Prostate gland (tissue), 2 donors: ENCODE results near the gene SCRN2. TPM values are rescaled to one million over a fixed set of nuclear protein-coding genes. Genes with fewer than 3 reads are reported as not detected.

Source experiments
- DNase-seq: peaks from one replicate; pipeline ENCODE4 v3.0.0-alpha.2; 2019; ENCODE audit warnings: low spot score
- H3K27ac ChIP-seq, 2 donors: fragments of 200-600 bp; sonication (generic); 2 replicates each; pipeline ENCODE4 v1.5.1; 2017 to 2019
- H3K27me3 ChIP-seq: fragments of 200-600 bp; sonication (generic); replicated peaks from 2 replicates; pipeline ENCODE4 v1.5.1; 2019; ENCODE audit not compliant: insufficient read depth
- H3K36me3 ChIP-seq, 2 donors: fragments of 200-600 bp; sonication (generic); 1 replicate in 1 of 2; 2 replicates in 1 of 2; pipeline versions ENCODE4 v1.5.1 to v1.8.1; 2017 to 2019
- H3K4me1 ChIP-seq: fragments of 200-600 bp; sonication (generic); replicated peaks from 2 replicates; pipeline ENCODE4 v1.5.1; 2019
- H3K4me3 ChIP-seq, 2 donors: fragments of 200-600 bp; sonication (generic); 2 replicates each; pipeline ENCODE4 v1.5.1; 2017 to 2019
- H3K9me3 ChIP-seq: fragments of 200-600 bp; sonication (generic); 2 replicates; pipeline ENCODE4 v1.5.1; 2017
- CTCF ChIP-seq, 4 experiments: fragments of 200-600 bp in 2 of 4; fragments of 450-650 bp in 2 of 4; sonication (generic) in 2 of 4; IDR thresholded peaks; 1 replicate in 3 of 4; 2 replicates in 1 of 4; pipeline ENCODE4 v1.5.1; 2016 to 2019; ENCODE audit warnings: antibody characterized with exemption in 4 of 4, mild to moderate bottlenecking in 2 of 4, moderate library complexity in 2 of 4
- POLR2A ChIP-seq: fragments of 450-650 bp; IDR thresholded peaks from one replicate; pipeline ENCODE4 v1.6.1; 2016; ENCODE audit warnings: antibody characterized with exemption, mild to moderate bottlenecking
- POLR2AphosphoS5 ChIP-seq: sonication (generic); formaldehyde crosslinking; IDR thresholded peaks from one replicate; pipeline ENCODE4 v1.6.1; 2017; ENCODE audit warnings: antibody characterized with exemption
- WGBS: methylation state at CpG from one replicate; pipeline ENCODE4 v1.1.5; 2018; 5-methylcytosine and 5-hydroxymethylcytosine counted together
- intact Hi-C: fragments of 100-400 bp; cut with DNase I; formaldehyde crosslinking; loops from one replicate; pipeline ENCODE4 v1.14.2; 2022
- total RNA-seq, 2 donors: library from RNA; depleted of rRNA; stranded (reverse); fragments of >200 nt; gene quantifications; one replicate each; pipeline ENCODE4 v1.1.0, GENCODE V29; 2016

SCRN2 gene
- total RNA-seq, 2 donors from 2014 or later: 32.6 to 44.4 TPM

- Histone ChIP-seq H3K9me3 (no peaks in the 10 kb centered on the region), H3K36me3 (no peaks in the 10 kb centered on the region), H3K4me3 (no peak overlapping the region), H3K4me1 (no peaks in the 10 kb centered on the region), H3K27ac (no peak overlapping the region), H3K27me3 (no peaks in the 10 kb centered on the region)
- TF ChIP-seq CTCF (IDR thresholded peaks at IDR 0.05) (no peak), POLR2A (no peak), POLR2AphosphoS5 (no peak)
- 66% methylated on average over 3 of the region's 3 CpGs for WGBS
- intact Hi-C loops: loop anchor here (10.0 kb wide), 1 partner anchor 110 kb away; the partner anchor contains the start of gene TBKBP1
- DNase-seq: no peak
Measured at GRCh38 chr17:47804461-47804860, 36.6 kb downstream of the SCRN2 start.

- H3K4me3 ChIP-seq: no peak overlapping the region
- H3K9me3 ChIP-seq: no peaks in the 10 kb centered on the region
- TF ChIP-seq POLR2AphosphoS5 (no peak), POLR2A (no peak), CTCF (IDR thresholded peaks at IDR 0.05) (no peak)
- H3K27ac ChIP-seq: no peak overlapping the region
- intact Hi-C loops: loop anchor here (10.0 kb wide), 1 partner anchor 109 kb away; the partner anchor contains the start of gene TBKBP1
- no peaks in the 10 kb centered on the region for H3K27me3 ChIP-seq
- WGBS: 78% methylated on average over 6 of the region's 6 CpGs
- no peaks in the 10 kb centered on the region for H3K36me3 ChIP-seq
- no peaks in the 10 kb centered on the region for H3K4me1 ChIP-seq
- DNase-seq: no peak
Measured at GRCh38 chr17:47803751-47804150, 37.3 kb downstream of the SCRN2 start.

GRCh38 chr17:47803201-47803600, 37.9 kb downstream of the SCRN2 start:
- H3K36me3 ChIP-seq: no peaks in the 10 kb centered on the region
- H3K27ac ChIP-seq: no peak overlapping the region
- no peak for DNase-seq
- WGBS: 68% methylated on average over 5 of the region's 5 CpGs
- intact Hi-C loops: loop anchor here (10.0 kb wide), 1 partner anchor 108 kb away; the partner anchor contains the start of gene TBKBP1
- no peaks in the 10 kb centered on the region for H3K4me1 ChIP-seq
- H3K27me3 ChIP-seq: no peaks in the 10 kb centered on the region
- H3K4me3 ChIP-seq: no peak overlapping the region
- H3K9me3 ChIP-seq: no peaks in the 10 kb centered on the region
- TF ChIP-seq POLR2A (no peak), POLR2AphosphoS5 (no peak), CTCF (IDR thresholded peaks at IDR 0.05) (no peak)

GRCh38 chr17:47802341-47803022, 38.6 kb downstream of the SCRN2 start:
- WGBS: 31% methylated on average over 9 of the region's 9 CpGs
- Histone ChIP-seq H3K4me3 (no peak overlapping the region), H3K27ac (no peak overlapping the region), H3K9me3 (no peaks in the 10 kb centered on the region), H3K4me1 (no peaks in the 10 kb centered on the region), H3K27me3 (no peaks in the 10 kb centered on the region), H3K36me3 (no peaks in the 10 kb centered on the region)
- intact Hi-C loops: loop anchor here (10.0 kb wide), 1 partner anchor 108 kb away; the partner anchor contains the start of gene TBKBP1
- DNase-seq: peak; percentile 32
- no peak for TF ChIP-seq POLR2A
- TF ChIP-seq POLR2AphosphoS5: no peak
- peak in 3 of 4 experiments; percentile 25 to 53 (median 45) for TF ChIP-seq CTCF (IDR thresholded peaks at IDR 0.05)

GRCh38 chr17:47801906-47802305, 39.2 kb downstream of the SCRN2 start:
- Histone ChIP-seq H3K27me3 (no peaks in the 10 kb centered on the region), H3K27ac (no peak overlapping the region), H3K4me3 (no peak overlapping the region), H3K9me3 (no peaks in the 10 kb centered on the region), H3K4me1 (no peaks in the 10 kb centered on the region), H3K36me3 (no peaks in the 10 kb centered on the region)
- no peak for DNase-seq
- intact Hi-C loops: loop anchor here (10.0 kb wide), 1 partner anchor 107 kb away; the partner anchor contains the start of gene TBKBP1
- 45% methylated on average over 6 of the region's 6 CpGs for WGBS
- TF ChIP-seq CTCF (IDR thresholded peaks at IDR 0.05) (no peak), POLR2AphosphoS5 (no peak), POLR2A (no peak)
